K562 (cell line): ENCODE measurements around the gene PIK3C2B. TPM values are rescaled to one million over a fixed set of nuclear protein-coding genes. Genes with fewer than 3 reads are reported as not detected.

Experiments
- CBFB ChIP-seq: sonication (generic); formaldehyde crosslinking; IDR thresholded peaks from 2 replicates; pipeline ENCODE4 v1.4.0; 2020; ENCODE audit warnings: mild to moderate bottlenecking, missing genetic modification reagents
- CBX1 ChIP-seq: sonication (generic); IDR thresholded peaks from 2 replicates; pipeline ENCODE4 v1.6.1; 2016; ENCODE audit warnings: antibody characterized with exemption, low read depth, mild to moderate bottlenecking
- CREBBP ChIP-seq: IDR thresholded peaks from one replicate; pipeline ENCODE4 v1.6.1; 2012; ENCODE audit warnings: low read depth, mild to moderate bottlenecking, control low read depth, inconsistent platforms, low read length
- E2F3 ChIP-seq: fragments of 250-450 bp; sonication (Bioruptor Pico); IDR thresholded peaks from 2 replicates; pipeline ENCODE4 v1.4.0; 2020; ENCODE audit warnings: mild to moderate bottlenecking
- GABPB1 ChIP-seq: sonication (generic); formaldehyde crosslinking; IDR thresholded peaks from 2 replicates; pipeline ENCODE4 v1.8.0; 2022; ENCODE audit warnings: mild to moderate bottlenecking, missing genetic modification reagents
- HMBOX1 ChIP-seq: sonication (generic); IDR thresholded peaks from 2 replicates; pipeline ENCODE4 v1.6.1; 2016
- KAT8 ChIP-seq: fragments of 450-650 bp; IDR thresholded peaks from 2 replicates; pipeline ENCODE4 v1.6.1; 2016; ENCODE audit warnings: low read depth, mild to moderate bottlenecking
- KHSRP ChIP-seq: fragments of 450-650 bp; IDR thresholded peaks from 2 replicates; pipeline ENCODE4 v1.6.1; 2017
- KLF10 ChIP-seq: fragments of 250-450 bp; sonication (Bioruptor Pico); IDR thresholded peaks from 2 replicates; pipeline ENCODE4 v1.6.1; 2021; ENCODE audit warnings: matching md5 sums
- NCOA1 ChIP-seq: fragments of 450-650 bp; IDR thresholded peaks from 2 replicates; pipeline ENCODE4 v1.6.1; 2016; ENCODE audit warnings: low read depth
- POLR2AphosphoS5 ChIP-seq: IDR thresholded peaks from 2 replicates; pipeline ENCODE4 v1.6.1; 2011; ENCODE audit warnings: mild to moderate bottlenecking, low read depth, low read length, moderate library complexity; ENCODE audit not compliant: control insufficient read depth, insufficient read depth
- PYGO2 ChIP-seq: fragments of 450-650 bp; IDR thresholded peaks from 2 replicates; pipeline ENCODE4 v1.6.1; 2016; ENCODE audit warnings: mild to moderate bottlenecking, missing genetic modification characterization, moderate library complexity, missing compliant biosample characterization
- SMARCB1 ChIP-seq: IDR thresholded peaks from 2 replicates; pipeline ENCODE4 v1.6.1; 2011; ENCODE audit warnings: improper control_type of control experiment, low read depth; ENCODE audit not compliant: insufficient read length
- STAG1 ChIP-seq: sonication (generic); formaldehyde crosslinking; IDR thresholded peaks from 2 replicates; pipeline ENCODE4 v1.5.0; 2020; ENCODE audit warnings: missing genetic modification reagents, borderline replicate concordance
- THRB ChIP-seq: fragments of 450-650 bp; formaldehyde crosslinking; conservative IDR thresholded peaks from 2 replicates; pipeline ENCODE4 v1.4.0; 2022; ENCODE audit warnings: mild to moderate bottlenecking, missing genetic modification characterization
- ZBTB43 ChIP-seq: sonication (generic); formaldehyde crosslinking; IDR thresholded peaks from 2 replicates; pipeline ENCODE4 v1.8.0; 2023; ENCODE audit warnings: mild to moderate bottlenecking, missing genetic modification reagents
- ZBTB8A ChIP-seq: fragments of 450-650 bp; IDR thresholded peaks from 2 replicates; pipeline ENCODE4 v1.6.1; 2018; ENCODE audit warnings: mild to moderate bottlenecking, moderate library complexity; ENCODE audit not compliant: partially characterized antibody
- ZNF212 ChIP-seq: fragments of 450-650 bp; formaldehyde crosslinking; IDR thresholded peaks from 2 replicates; pipeline ENCODE4 v1.4.0; 2020; ENCODE audit warnings: mild to moderate bottlenecking
- polyA plus RNA-seq, 8 experiments: library from polyadenylated mRNA; depleted of rRNA in 4 of 8; stranded (reverse) in 5 of 8; unstranded in 3 of 8; fragments of >200 nt; fragmentation: Nextera tagmentation in 2 of 8; fragmentation: Illumina TruSeq in 1 of 8; extraction: Ambion mirVana in 2 of 8; extraction: Trizol in 1 of 8; gene quantifications; 2 replicates each; pipeline versions ENCODE4 v1.2.1 to v1.2.3, GENCODE V29; 2011 to 2014; ENCODE audit warnings: inconsistent platforms in 1 of 8, missing spikeins in 1 of 8
- total RNA-seq, 7 experiments: library from RNA; depleted of rRNA in 6 of 7; stranded (reverse); fragments of >200 nt in 6 of 7; fragmentation: Illumina TruSeq in 2 of 7; extraction: Trizol in 2 of 7; gene quantifications; 2 replicates each; pipeline versions ENCODE4 v1.2.1 to v1.2.3, GENCODE V29; 2011 to 2021; ENCODE audit warnings: low replicate concordance in 1 of 7
- TF ChIP-seq, protein P1 (sequence below): IDR thresholded peaks from 3 replicates; pipeline ENCODE4 v1.6.1; 2011; ENCODE audit warnings: borderline replicate concordance, mild to moderate bottlenecking; ENCODE audit not compliant: insufficient read length, insufficient read depth
- TF ChIP-seq, protein P2 (sequence below), 2 experiments: fragments of 450-650 bp in 1 of 2; sonication (generic) in 1 of 2; formaldehyde crosslinking; conservative IDR thresholded peaks; 2 replicates each; pipeline versions ENCODE4 v1.4.0 to v1.8.1; 2020 to 2022; ENCODE audit warnings: mild to moderate bottlenecking in 1 of 2, missing genetic modification reagents in 1 of 2
- TF ChIP-seq, protein P3 (sequence below): fragments of 450-650 bp; formaldehyde crosslinking; IDR thresholded peaks from 2 replicates; pipeline ENCODE4 v1.4.0; 2020; ENCODE audit warnings: mild to moderate bottlenecking, mixed read lengths

The PIK3C2B gene
- total and polyA plus RNA-seq, 9 of the 15 experiments (the other 6 are each of a cell fraction or from before 2014, with no cell fraction given): 0.10 to 2.9 (median 0.72) TPM

- TF ChIP-seq ZBTB43 (no peak), KHSRP (no peak), PYGO2 (tag) (0 out of 2 replicates have a peak, but pooled peaks have one; percentile 15), CREBBP (no peak), CBX1 (0 out of 2 replicates have a peak, but pooled peaks have one; percentile 39), SMARCB1 (no peak), HMBOX1 (no peak), ZBTB8A (no peak), KLF10 (no peak), E2F3 (peak; percentile 49; the same call in 1 of the 2 replicates), NCOA1 (no peak), POLR2AphosphoS5 (no peak), ZNF212 (peak; percentile 43; the same call in 1 of the 2 replicates), GABPB1 (peak; percentile 57), STAG1 (CRISPR knock-in tag) (no peak), CBFB (no peak), THRB (CRISPR knock-in tag) (no peak), KAT8 (no peak)
- TF ChIP-seq, protein P1, sequence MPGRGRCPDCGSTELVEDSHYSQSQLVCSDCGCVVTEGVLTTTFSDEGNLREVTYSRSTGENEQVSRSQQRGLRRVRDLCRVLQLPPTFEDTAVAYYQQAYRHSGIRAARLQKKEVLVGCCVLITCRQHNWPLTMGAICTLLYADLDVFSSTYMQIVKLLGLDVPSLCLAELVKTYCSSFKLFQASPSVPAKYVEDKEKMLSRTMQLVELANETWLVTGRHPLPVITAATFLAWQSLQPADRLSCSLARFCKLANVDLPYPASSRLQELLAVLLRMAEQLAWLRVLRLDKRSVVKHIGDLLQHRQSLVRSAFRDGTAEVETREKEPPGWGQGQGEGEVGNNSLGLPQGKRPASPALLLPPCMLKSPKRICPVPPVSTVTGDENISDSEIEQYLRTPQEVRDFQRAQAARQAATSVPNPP: no peak
- TF ChIP-seq, protein P2, sequence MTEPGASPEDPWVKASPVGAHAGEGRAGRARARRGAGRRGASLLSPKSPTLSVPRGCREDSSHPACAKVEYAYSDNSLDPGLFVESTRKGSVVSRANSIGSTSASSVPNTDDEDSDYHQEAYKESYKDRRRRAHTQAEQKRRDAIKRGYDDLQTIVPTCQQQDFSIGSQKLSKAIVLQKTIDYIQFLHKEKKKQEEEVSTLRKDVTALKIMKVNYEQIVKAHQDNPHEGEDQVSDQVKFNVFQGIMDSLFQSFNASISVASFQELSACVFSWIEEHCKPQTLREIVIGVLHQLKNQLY (CRISPR knock-in tag; conservative IDR thresholded peaks at IDR 0.05): no peak
- TF ChIP-seq, protein P3, sequence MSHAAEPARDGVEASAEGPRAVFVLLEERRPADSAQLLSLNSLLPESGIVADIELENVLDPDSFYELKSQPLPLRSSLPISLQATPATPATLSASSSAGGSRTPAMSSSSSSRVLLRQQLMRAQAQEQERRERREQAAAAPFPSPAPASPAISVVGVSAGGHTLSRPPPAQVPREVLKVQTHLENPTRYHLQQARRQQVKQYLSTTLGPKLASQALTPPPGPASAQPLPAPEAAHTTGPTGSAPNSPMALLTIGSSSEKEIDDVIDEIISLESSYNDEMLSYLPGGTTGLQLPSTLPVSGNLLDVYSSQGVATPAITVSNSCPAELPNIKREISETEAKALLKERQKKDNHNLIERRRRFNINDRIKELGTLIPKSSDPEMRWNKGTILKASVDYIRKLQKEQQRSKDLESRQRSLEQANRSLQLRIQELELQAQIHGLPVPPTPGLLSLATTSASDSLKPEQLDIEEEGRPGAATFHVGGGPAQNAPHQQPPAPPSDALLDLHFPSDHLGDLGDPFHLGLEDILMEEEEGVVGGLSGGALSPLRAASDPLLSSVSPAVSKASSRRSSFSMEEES (CRISPR knock-in tag): no peak; the same call in 1 of the 2 replicates
Observed at GRCh38 chr1:204465546-204466415, 28.8 kb downstream of the PIK3C2B start (continued).
